ENCODE measurements around the gene SEPHS2. TPM values are rescaled to one million over a fixed set of nuclear protein-coding genes. Genes with fewer than 3 reads are reported as not detected.

The SEPHS2 gene
- total and polyA plus RNA-seq, 2 donors (not counting 3 experiments of a cell fraction or from before 2014, with no cell fraction given) = 22.9 to 32.8 TPM

- DNase-seq (ENCODE audit: low read depth, low spot score) = no peak
- no peaks in the 10 kb centered on the region for H3K9me1 ChIP-seq (replicated peaks; ENCODE audit: control insufficient read depth, extremely low read depth, insufficient read depth, low read length)
- H3K4me2 ChIP-seq (ENCODE audit: insufficient read depth, low read length) = no peak overlapping the region
- no peaks in the 10 kb centered on the region for H3K9me3 ChIP-seq (replicated peaks; ENCODE audit: control insufficient read depth, insufficient read depth, low read length)
- BruUV-seq (replicated peaks) = no TSS peak
- no peak overlapping the region for H3K9ac ChIP-seq (replicated peaks; ENCODE audit: extremely low read depth, insufficient read depth, low read length)
- H3K4me1 ChIP-seq (ENCODE audit: control insufficient read depth, extremely low read depth, insufficient read depth, low read length) = no peaks in the 10 kb centered on the region
- dilution Hi-C loops (cut with MboI; ENCODE audit: extremely low pct_ligation_motif_present, low sequenced_read_pairs) = no loop called here
- POLR2A ChIA-PET = interaction anchor here (0.7 kb wide), 1 partner anchor 60 kb away, joined by 3 read pairs; no protein-coding TSS in a partner anchor
- H3K36me3 ChIP-seq (ENCODE audit: control insufficient read depth in 2 of 2, extremely low read depth in 1 of 2, insufficient read depth in 2 of 2, low read length in 2 of 2) = no peaks in the 10 kb centered on the region
- no peak overlapping the region for H2AFZ ChIP-seq (ENCODE audit: low read depth, low read length)
- no peaks in the 10 kb centered on the region for H4K20me1 ChIP-seq (replicated peaks; ENCODE audit: control insufficient read depth, extremely low read depth, insufficient read depth, low read length)
- H3K4me3 ChIP-seq (replicated peaks in 1 of 3; ENCODE audit: insufficient read depth in 1 of 3, low read depth in 1 of 3, low read length in 3 of 3) = no peak overlapping the region
- CTCF ChIA-PET = no interaction called here
- FAIRE-seq = no peak
- peaks cover 0 to 5% of the 10 kb centered on the region in 2 experiments for H3K27me3 ChIP-seq (ENCODE audit: control insufficient read depth in 2 of 2, insufficient read depth in 2 of 2, low read length in 2 of 2)
- intact Hi-C loops (cut with micrococcal nuclease) = loop anchor here (5.0 kb wide), 1 partner anchor 59 kb away; no protein-coding TSS in a partner anchor
- TF ChIP-seq CTCF (IDR thresholded peaks at IDR 0.05; ENCODE audit: extremely low read depth in 1 of 2, insufficient read depth in 1 of 2, low read depth in 1 of 2, low read length in 2 of 2) (no peak), JUN (IDR thresholded peaks at IDR 0.05; ENCODE audit: borderline replicate concordance, insufficient read depth, insufficient read length, low read depth) (no peak), GATA2 (IDR thresholded peaks at IDR 0.05; ENCODE audit: insufficient read depth, insufficient read length, low read depth, low read length) (no peak), MYC (IDR thresholded peaks at IDR 0.05; ENCODE audit: low read depth, low read length) (no peak), EZH2 (IDR thresholded peaks at IDR 0.05; ENCODE audit: borderline replicate concordance, low read depth, low read length, severe bottlenecking) (no peak), POLR2A (IDR thresholded peaks at IDR 0.05; ENCODE audit: low read depth, low read length) (no peak), MAX (IDR thresholded peaks at IDR 0.05; ENCODE audit: insufficient read depth, insufficient read length) (no peak), POLR2AphosphoS5 (IDR thresholded peaks at IDR 0.05; ENCODE audit: insufficient read depth, low read depth, low read length) (no peak), FOS (IDR thresholded peaks at IDR 0.05; ENCODE audit: borderline replicate concordance, insufficient read depth, low read length) (no peak)
- no peak overlapping the region for H3K27ac ChIP-seq (ENCODE audit: insufficient read depth, low read depth, low read length)
- H3K79me2 ChIP-seq (ENCODE audit: control insufficient read depth, insufficient read depth, low read length) = no peaks in the 10 kb centered on the region
Measured at GRCh38 chr16:30458561-30459394, 13.1 kb upstream of the SEPHS2 start.
